GM21529 (cell line): ENCODE data around the gene CHST8.
"Not testable (repeated sequence)": the region's sequence is repeated elsewhere in the genome, so short reads cannot be mapped to it uniquely, and the experiment has no call there.

Experiments
- ATAC-seq: cut with Tn5 transposase; IDR thresholded peaks from one replicate; pipeline ENCODE4 v1.9.1; 2021; ENCODE audit not compliant: unreplicated experiment

CHST8 gene

GRCh38 chr19:33621811-33622504 lies at the start of gene CHST8:
TSS of gene CHST8 (plus strand) at chr19:33621953. CDS start at chr19:33689262, 67,309 bp downstream.
- no peak for ATAC-seq

GRCh38 chr19:33572929-33573328 lies 48.8 kb upstream of the CHST8 start:
- ATAC-seq = no peak

GRCh38 chr19:33574824-33575223 lies 46.9 kb upstream of the CHST8 start:
- no peak for ATAC-seq

GRCh38 chr19:33578697-33579096 lies 43.1 kb upstream of the CHST8 start:
- no peak for ATAC-seq

- ATAC-seq = no peak
These were observed 41.6 kb upstream of the CHST8 start for GRCh38 chr19:33580026-33580644.

- ATAC-seq = no peak
These were observed 41.1 kb upstream of the CHST8 start for GRCh38 chr19:33580645-33581037.

GRCh38 chr19:33582914-33583313 lies 38.8 kb upstream of the CHST8 start:
- no peak for ATAC-seq

GRCh38 chr19:33587150-33587549 lies 34.6 kb upstream of the CHST8 start:
- ATAC-seq = no peak

- ATAC-seq = no peak
These were observed 31.5 kb upstream of the CHST8 start for GRCh38 chr19:33590224-33590623.

GRCh38 chr19:33595783-33596182 lies 26.0 kb upstream of the CHST8 start:
- no peak for ATAC-seq

GRCh38 chr19:33601583-33601982 lies 20.2 kb upstream of the CHST8 start:
- ATAC-seq = no peak

- ATAC-seq = no peak
These were observed 19.1 kb upstream of the CHST8 start for GRCh38 chr19:33602576-33603204.

GRCh38 chr19:33603377-33603776 lies 18.4 kb upstream of the CHST8 start:
- ATAC-seq = no peak

- no peak for ATAC-seq
These were observed 17.1 kb upstream of the CHST8 start for GRCh38 chr19:33604651-33605050.

GRCh38 chr19:33605803-33606295 lies 15.9 kb upstream of the CHST8 start:
- ATAC-seq = not testable (repeated sequence)

GRCh38 chr19:33606556-33606955 lies 15.2 kb upstream of the CHST8 start:
- ATAC-seq = no peak

GRCh38 chr19:33609353-33609752 lies 12.4 kb upstream of the CHST8 start:
- ATAC-seq = no peak

GRCh38 chr19:33610588-33610987 lies 11.2 kb upstream of the CHST8 start:
- ATAC-seq = no peak

- no peak for ATAC-seq
These were observed 8.7 kb upstream of the CHST8 start for GRCh38 chr19:33612928-33613619.

- no peak for ATAC-seq
These were observed 8.1 kb upstream of the CHST8 start for GRCh38 chr19:33613620-33614000.

GRCh38 chr19:33616346-33616745 lies 5.4 kb upstream of the CHST8 start:
- no peak for ATAC-seq

GRCh38 chr19:33616857-33617256 lies 4.9 kb upstream of the CHST8 start:
- no peak for ATAC-seq
